ENCODE data around the gene DUSP22.

DUSP22 gene

DNA sequence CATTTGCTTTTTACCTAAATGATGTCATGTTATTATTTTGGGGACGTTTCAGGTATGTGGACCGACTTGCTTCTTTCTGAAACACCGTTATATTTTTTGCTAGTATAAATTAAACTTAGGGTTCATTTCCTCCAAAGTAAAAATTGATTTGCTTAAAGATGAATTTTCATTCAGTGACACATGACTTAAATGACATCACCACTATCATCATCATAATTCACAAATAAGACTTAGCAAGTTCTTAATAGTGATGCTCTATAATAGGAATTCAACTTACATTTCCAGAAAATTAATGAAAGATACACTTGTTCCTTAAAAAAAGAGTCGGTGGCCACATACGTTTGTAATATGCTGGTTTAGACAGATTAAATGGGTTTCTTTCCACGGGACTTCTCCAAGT, 108.5 kb downstream of the DUSP22 start:
- no peak for DNase-seq

Data from activated CD4-positive, alpha-beta T cell treated with anti-CD3 and anti-CD28 coated beads, Interleukin-2, amount 50 U/mL, for 1 hour (primary cell).